Fibroblast of the conjunctiva (primary cell): ENCODE data around the gene EML4.

ENCODE experiments used
- DNase-seq: peaks from one replicate; pipeline ENCODE4 v3.0.0-alpha.2; 2010; ENCODE audit warnings: low read depth

EML4 gene

DNA sequence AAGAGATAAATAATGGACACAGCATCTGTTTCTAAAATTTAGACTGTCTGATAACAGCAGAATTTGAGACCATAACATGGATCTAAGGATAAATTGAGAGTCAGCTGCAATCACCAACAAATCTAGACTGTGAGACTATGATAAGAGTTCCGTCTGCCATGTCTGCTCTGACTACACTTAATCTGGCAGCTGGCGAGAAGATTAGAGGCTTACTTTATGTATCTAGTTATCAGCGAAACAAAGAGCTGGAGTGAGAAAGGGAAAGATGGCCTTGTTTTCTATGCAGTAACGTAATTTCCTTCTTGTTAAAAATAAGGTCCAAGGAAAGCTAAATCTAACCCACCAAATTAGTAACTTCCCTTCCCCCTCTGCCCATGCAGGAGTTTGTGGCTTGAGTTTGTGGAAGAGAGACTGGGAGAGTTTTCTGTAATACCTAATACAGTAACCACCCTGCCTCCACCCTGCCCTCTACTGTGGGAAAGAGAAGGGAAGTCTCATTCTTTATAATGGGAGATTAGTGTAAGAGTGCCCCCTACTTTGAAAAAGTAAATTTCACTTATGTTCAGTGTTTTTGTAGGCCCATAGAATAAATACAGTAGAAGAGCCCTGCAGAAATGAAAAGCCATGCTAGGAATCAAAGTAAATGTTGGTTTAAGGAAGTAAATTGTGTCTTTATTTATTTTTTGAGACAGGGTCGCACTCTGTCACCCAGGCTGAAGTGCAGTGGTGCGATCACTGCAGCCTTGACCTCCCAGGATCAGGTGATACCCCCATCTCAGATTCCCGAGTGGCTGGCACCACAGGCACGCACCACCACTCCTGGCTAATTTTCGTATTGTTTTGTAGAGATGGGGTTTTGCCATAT is 27.5 kb downstream of the EML4 start:
- no peak for DNase-seq

DNA sequence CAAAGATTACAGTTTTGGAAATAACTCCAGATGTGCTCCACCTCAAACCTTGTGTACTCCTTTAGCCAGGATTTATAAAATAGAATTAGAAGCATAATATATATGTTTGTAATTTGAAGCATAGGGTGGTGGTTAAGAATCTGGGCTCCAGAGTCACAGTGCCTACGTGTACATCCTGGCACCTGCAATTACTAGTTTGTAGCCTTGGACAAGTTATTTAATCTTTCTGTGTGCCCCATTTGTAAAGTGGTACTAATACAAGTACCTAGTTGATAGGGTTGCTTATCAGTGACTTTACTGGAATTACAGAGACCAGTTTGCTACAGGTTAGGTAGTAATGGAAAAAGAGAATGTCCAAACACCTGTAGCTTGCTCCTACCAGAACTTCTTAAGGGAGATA is 28.6 kb downstream of the EML4 start:
- DNase-seq = no peak

DNA sequence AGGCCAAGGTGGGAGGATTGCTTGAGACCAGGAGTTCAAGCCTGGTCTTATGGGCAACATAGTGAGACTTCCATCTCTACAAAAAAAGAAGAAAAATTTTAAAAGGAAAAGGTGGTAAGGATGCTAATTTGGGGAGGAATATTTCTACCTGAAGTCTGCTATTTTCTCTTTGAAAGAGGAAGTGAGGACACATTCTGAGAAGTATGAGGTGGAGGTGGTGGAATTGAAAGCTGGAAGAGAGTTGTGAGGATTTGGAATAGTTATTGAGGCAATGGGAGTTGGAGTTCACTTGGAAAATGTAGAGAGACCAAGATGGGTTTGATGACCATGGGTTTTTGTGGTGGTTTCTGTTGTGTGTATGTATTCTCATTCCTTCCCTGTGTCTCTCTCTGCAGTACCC is 29.3 kb downstream of the EML4 start:
- DNase-seq = no peak

DNA sequence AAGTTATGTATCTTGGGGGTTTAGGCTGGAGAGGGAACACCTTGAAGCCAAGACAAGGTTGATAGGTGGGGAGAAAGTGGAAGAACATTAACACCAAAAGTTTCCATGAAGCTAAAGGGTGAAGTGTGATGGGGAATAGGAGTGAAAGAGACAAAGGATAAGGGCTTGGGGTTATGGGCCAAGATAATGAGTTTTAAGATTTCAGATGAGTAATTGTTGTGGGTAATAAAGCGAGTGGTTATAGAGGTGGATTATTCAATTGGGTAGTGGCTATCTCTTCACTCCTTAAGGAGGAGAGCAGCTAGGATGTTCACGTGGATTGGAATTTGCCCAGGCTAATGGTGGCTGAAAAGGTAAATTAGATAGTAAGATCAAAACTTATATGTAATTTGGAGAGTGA is 29.8 kb downstream of the EML4 start:
- DNase-seq = no peak

DNA sequence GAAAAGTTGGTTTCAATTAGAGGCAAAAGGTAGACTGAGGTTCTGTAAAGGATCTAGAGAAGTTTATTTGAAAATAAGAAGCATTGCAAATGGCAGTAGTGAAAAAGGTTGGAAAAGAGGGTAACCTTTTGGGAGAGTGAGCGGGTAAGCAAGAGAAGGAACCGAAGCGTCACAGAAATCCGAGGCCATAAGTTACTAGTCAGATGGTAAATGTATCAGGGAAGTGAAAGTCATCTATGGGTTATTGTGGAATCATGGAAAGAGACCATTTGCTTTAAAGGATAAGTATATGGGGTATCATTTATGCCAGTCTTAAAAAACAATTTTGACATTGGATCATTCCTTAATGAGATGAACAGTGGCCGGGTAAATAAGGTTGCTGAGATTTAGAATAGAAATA is 30.5 kb downstream of the EML4 start:
- DNase-seq = no peak

DNA sequence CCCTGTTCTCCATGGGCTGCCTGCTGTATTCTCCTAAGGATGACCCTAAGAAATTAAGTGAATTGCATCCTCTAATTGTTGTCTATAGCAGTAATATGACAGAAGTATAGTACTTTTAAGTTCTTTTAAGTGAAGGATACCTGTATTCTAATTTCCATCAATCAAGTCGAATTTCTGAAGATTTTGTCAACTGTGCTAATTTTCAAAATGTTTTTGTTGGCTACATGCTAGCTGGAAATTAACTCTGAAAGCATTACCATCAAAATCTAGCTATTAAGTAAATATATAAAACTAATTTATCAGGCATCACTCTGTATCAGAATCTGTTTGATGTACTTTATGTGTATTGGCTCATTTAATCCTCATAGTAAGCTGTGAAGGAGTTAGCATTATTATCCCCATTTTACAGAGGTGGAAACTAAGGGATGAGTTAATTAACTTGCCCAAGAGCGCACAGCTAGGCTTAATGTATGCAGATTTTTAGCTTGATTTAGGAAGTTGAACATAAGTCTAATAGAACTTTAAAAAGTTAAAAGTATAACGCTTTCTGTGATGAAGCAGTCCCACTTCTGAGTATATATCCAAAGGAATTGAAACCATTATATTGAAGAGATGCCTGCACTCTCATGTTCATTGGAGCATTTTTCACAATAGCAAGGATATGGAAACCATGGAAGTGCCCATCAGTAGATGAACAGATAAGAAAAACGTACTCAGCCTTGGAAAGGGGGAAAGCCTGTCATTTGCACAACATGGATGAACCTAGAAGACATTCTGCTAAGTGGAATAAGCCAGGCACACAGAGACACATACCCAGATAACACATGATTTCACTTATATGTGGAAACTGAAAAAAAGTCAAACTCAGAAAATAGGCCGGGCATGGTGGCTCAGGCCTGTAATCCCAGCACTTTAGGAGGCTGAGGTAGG is 32.0 kb downstream of the EML4 start:
- DNase-seq = no peak

DNA sequence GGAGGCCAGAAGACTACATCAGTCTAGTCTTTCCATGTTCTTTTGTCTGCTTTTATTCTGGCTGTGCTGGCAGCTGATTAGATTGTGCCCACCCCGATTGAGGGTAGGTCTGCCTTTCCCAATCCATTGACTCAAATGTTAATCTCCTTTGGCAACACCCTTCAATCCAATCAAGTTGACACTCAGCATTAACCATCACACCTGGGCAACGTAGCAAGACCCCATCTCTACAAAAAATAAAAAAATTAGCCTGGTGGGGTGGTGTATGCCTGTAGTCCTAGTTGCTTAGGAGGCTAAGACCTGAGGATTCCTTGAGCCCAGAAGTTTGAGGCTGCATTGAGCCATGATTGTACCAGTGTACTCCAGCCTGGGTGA is 33.5 kb downstream of the EML4 start:
- no peak for DNase-seq

DNA sequence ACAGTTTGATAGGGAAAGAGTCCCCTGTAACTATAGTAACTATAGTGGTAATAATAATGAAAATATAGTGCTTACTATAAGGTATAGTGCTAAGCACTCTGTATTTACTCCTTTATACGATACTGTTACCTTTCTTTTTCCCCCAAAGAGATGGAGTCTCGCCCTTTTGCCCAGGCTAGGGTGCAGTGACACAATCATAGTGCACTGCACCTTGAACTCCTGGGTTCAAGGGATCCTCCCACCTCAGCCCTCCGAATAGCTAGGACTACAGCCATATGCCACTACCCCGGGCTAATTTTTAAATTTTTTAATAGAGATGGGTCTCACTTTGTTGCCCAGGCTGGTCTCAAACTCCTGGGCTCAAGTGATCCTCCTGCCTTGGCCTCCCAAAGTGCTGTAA is 34.6 kb downstream of the EML4 start:
- no peak for DNase-seq

DNA sequence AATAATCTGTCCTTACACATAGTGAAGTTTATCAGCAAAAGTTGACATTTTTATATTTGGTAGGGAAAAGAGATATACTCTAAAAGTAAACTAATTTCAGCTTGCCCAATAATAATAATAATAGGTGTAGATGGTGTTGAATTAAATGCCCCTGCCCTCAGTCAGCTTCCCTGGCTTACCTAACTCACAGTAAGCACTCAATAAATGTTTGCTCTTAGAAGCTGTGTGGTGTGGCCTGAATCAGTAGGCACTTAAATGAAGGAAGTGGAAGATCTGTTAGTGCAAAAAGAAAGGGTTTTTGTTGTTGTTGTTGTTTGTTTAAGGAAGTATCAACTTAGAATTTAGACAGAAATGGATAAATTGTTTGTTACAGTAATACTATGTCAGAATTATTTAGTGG is 36.2 kb downstream of the EML4 start:
- DNase-seq = no peak

DNA sequence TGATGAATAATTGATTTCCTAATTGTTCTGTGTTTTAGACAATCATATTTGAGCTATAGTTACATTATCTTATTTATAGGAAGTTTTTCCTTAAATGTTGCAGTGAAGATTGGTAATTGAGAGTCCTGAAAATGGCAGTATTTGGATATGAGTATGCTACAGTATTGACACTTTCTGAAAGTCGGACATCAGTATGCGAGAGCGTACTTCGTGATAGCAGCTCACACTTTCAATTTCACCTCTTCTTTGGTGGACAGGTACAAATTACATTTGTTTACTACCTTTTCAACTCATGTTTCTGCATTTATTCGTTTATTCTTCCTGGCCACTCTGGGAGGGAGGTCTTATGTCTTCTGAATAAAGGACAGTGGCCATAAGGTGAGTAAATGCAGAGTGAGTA is 38.7 kb downstream of the EML4 start:
- no peak for DNase-seq

DNA sequence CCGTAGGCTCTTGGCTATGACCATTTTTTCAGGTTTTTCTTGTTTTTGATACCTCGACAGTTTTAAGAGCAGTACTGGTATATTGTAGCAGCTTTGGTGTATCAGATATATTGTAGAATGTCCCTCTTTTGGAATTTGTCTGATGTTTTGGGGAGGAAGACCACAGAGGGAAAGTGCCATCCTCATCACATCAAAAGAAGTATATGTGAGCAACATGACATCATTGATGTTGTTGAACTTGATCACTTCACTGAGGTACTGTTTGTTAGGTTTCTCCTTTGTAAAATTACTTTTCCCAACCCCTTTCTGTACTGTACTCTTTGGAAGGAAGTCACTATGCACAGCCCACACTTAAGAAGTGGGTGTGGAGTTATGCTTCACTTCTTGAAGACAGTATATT is 41.0 kb downstream of the EML4 start:
- no peak for DNase-seq

DNA sequence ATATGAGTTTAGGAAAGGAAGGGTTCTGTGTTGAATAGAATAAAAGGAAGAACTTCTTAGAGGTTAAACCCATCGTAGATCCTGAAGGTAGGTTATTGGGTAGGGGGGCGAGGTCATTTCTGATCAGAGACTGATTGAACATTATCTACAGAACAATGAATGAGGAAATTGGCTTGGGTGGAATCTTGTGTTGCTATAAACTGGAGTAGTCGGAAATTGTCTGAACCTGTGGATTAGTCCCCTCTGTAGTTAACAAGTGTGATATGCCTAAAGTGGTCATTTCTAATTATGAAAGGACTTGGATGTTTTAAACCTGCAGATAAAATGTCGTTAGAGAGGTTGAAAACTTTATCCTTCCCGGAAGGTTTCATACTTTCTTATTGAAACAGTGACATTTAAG is 42.1 kb downstream of the EML4 start:
- DNase-seq = no peak

DNA sequence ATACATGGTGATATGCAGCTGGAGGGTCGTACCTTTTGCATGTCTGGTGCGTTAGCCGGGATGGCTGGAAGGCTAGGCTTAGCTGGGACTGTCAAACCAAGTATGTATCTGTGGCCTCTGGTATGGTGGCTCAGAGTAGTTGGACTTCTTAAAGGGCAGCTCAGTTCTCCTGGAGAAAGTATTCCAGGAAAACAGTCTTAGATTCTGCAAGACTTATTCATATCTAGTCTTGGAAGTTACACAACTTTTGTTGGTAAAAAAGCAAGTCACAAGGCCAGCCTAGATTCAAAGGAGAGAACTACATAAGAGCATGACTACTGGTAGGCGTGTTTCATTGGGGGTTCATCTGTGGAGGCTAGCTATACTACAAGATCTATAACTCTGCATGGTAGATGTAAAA is 45.5 kb downstream of the EML4 start:
- DNase-seq = no peak

DNA sequence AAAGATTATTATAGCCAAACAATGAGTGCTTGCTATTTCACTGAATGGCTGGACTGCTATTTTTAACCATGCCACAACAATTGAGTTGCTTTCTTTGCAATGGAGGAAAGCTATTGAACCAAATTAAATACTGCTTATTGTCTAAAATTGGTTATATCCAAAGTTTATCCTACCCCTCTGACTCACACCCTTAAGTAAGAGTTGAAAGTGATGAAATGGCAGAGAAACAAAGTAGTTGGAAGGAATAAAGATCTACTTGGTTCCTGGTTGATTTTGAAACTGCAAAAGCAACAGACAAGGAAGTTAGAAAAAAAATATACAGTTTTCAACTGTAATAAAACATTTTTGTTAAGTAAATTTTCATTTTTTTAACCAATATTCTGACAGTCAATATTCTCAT is 47.5 kb downstream of the EML4 start:
- DNase-seq = peak; percentile 80

DNA sequence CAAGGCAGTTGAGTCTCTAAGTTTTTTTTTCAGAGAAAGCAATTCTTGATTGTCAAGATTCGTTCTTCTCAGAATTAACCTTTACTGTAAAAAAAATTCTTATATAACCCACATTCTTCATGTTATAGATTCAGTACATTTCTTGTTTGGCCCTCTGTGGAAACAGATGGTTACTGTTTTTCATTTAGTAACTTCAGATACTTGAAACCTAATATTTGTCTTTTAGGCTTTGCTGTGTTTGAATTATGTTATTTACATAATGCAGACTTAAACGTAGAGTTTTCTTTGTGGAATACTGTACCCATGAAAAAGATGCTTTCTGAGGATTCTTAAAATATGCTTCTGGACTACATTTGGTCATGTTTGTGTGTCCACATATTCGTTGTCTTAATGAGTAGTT is 48.2 kb downstream of the EML4 start:
- DNase-seq = no peak

DNA sequence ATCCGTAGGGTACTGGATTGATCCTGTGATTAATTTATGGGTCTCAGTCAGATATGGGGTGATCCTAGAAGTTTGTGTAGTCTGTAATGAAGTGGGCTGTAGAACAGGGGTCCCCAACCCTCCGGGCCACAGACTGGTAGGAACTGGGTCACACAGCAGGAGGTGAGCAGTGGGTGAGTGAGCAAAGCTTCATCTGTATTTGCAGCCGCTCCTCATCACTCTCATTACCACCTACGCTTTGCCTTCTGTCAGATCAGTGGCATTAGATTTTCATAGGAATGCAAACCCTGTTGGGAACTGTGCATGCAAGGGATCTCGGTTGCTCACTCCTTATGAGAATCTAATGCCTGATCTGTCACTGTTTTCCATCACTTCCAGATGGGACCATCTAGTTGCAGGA is 48.8 kb downstream of the EML4 start:
- no peak for DNase-seq

DNA sequence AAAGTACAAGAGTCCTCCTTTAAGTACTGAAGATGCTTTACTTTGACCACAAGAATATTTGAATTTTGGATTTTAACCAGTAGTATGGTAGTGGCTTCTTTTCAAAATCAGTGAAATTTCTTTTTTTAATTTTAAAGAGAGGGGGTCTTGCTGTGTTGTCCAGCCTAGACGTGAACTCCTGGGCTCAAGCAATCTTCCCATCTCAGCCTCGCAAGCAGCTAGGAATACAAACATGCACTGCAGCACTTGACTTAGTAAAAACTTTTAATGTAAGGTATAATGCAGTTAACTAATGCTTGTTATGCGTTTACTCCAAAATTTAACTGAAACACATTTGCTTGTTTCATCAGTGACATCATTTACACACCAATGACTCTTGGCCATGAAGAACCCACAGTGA is 49.6 kb downstream of the EML4 start:
- DNase-seq = no peak

DNA sequence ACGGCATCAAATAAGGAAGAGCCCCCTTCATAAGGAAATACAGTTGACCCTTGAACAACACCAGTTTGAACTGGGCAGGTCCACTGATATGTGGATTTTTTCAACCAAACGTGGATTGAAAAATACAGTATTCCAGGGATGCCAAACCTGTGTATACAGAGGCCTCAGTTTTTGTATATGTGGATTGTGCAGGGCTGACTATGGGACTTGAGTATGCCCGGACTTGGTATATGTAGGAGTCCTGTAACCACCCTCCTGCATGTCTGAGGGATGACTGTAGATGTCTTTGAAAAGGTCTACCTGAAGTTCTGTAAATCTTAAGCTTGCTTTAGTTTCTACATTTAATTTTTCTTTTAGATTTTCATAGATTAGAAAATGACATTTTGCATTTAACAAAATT is 50.0 kb downstream of the EML4 start:
- no peak for DNase-seq

DNA sequence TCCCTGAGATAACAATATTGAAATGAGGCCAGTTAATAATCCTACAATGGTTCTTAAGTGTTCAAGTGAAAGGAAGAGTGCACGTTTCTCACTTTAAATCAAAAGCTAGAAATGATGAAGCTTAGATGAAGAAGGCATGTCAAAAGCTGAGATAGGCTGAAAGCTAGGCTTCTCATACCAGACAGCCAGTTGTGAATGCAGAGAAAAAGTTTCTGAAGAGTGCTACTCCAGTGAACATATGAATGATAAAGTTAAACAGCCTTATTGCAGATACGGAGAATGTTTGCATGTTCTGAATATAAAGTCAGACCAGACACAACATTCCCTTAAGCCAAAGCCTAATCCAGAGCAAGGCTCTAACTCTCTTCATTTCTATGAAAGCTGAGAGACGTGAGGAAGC is 51.4 kb downstream of the EML4 start:
- DNase-seq = no peak

DNA sequence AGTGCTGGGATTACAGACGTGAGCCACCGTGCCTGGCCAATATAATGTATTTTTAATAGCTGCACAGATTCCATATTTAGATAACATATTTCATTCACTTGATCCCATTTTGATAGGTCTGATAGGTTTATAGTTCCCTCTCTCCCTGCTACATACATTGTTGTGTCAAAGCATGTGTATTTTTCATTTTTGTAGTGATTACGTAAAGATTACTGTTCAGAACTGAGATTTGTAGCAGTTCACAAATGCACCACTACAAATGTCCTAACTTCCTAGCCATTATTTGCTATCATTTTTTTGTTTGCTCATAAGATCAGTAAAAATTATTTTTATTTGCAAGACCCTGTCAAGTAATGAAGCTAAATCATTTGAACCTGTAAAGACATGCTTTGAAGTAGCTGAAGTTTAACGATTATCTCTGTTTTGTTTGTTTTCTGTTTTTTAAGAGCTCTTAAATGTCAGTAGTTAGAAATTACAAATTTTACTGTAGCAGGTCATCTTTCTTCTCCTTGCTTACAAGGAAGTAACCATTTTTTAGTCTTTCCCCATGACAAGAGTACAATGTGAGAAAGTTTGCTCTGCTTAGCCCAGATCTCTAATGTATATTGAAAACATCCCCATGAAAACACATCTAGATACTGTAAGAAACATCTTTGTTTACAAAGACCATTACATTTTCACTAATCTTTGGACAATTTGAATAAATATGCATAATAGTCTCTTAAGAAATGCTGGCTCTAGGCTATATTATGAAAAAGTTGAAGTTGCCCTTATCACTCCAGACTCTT is 54.1 kb downstream of the EML4 start:
- no peak for DNase-seq

DNA sequence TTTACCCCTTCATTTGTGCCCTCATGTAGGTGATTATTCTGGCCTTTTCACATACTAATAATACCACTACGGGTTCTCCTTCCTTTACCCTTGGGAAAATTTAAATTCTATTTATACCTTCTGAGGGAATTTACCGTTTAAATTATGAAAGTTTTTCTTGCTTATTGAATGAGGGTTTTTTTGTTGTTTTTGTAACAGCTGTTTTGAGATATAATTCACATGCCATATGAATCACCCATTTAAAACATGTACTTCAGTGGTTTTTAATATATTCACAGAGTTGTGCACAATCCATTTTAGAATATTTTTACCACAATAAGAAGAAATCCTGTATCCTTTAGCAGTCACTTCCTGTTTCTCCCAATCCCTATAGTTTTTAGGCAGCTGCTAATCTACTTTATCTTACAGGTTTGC is 54.7 kb downstream of the EML4 start:
- no peak for DNase-seq

DNA sequence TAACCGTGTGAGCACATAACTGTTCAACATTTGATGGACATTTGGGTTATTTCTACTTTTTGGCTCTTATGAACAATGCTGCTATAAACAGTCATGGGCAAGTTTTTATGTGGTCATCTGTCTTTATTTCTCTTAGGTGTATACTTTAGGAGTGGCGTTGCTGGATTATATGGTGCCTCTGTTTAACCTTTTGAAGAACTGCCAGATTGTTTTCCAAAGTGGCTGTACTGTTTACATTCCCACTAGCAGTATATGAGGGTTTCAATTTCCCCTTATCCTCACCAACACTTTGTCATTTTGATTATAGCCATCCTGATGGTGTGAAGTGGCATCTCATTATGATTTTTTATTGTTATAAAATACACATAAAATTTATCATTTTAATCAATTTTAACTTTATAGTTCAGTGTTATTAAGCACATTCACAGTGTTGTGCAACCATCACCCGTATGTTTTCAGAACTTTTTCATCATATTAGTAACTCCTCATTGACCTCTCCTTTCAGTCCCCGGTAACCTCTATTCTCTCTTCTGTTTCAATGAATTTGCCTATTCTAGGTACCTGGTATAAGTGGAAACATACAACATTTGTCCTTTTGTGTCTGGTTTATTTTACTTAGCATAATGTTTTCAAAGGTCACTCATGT is 55.4 kb downstream of the EML4 start:
- DNase-seq = no peak
